HL-60/S4 treated with phorbol 12-myristate 13-acetate at 8.2 ng/mL for 4 days and 3 days (cell line): ENCODE measurements around the gene NDUFA9.

Experiments used
- in situ Hi-C: fragments of 300-500 bp; cut with MboI; formaldehyde crosslinking; loops from 2 replicates; pipeline ENCODE4 v1.15.0; 2022; ENCODE audit warnings: low sequenced_read_pairs

NDUFA9 gene

DNA sequence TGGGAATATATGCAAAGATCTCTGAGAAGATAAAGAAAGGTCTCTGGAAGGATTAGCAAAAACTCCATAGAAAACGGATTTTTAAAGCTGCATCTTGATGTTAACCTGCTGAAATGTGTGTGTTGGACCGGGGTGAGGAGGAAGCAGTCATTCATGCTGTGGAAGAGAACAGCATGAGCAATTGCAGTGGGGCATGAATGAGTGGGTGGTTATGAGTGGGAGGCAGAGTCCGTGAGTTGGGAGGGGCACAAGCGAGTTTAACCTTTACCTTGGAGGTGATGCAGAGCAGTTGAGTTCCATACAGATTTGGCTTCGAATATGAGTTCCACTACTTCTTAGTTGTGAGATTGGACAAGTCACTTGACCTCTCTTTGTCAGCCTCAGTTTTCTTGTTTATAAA, 41.8 kb downstream of the NDUFA9 start:
- in situ Hi-C loops = no loop called here
